Panc1 (cell line): Measurements from ENCODE around the gene CYP26B1. TPM values are rescaled to one million over a fixed set of nuclear protein-coding genes. Genes with fewer than 3 reads are reported as not detected.

ENCODE experiments used
- ATAC-seq: fragments of 200-7000 bp; cut with Tn5 transposase; 2 replicates; pipeline ENCODE4 v1.9.1; 2020; ENCODE audit warnings: mild to moderate bottlenecking, moderate library complexity
- BruUV-seq: library from RNA; stranded (reverse); fragments of 400-500 nt; replicated peaks from 2 replicates; lab custom pipeline; 2021; lab: Mats Ljungman, UMichigan
- CTCF ChIA-PET: fragments of 300-600 bp; sonication (Branson Sonifier 250); formaldehyde crosslinking; loops from one replicate; lab custom pipeline; 2022; ENCODE audit warnings: antibody characterized with exemption; lab: Charles Lee
- POLR2A ChIA-PET: fragments of 300-600 bp; sonication (Branson Sonifier 250); formaldehyde crosslinking; loops from one replicate; lab custom pipeline; 2022; ENCODE audit warnings: antibody characterized with exemption; lab: Charles Lee
- DNase-seq: peaks from one replicate; pipeline ENCODE4 v3.0.0-alpha.2; 2010; ENCODE audit warnings: low read depth, low spot score
- H3K27ac ChIP-seq: 2 replicates; pipeline ENCODE4 v1.5.1; 2011; ENCODE audit warnings: mild to moderate bottlenecking, low read length, inconsistent platforms
- H3K27me3 ChIP-seq: fragments of 200-500 bp; sonication (Bioruptor generic); 2 replicates; pipeline ENCODE4 v1.6.0; 2014; ENCODE audit warnings: low read length, inconsistent platforms; ENCODE audit not compliant: control insufficient read depth, insufficient read depth
- H3K36me3 ChIP-seq: fragments of 200-500 bp; sonication (Bioruptor generic); 2 replicates; pipeline ENCODE4 v1.5.1; 2014; ENCODE audit warnings: inconsistent platforms, mild to moderate bottlenecking, low read length, moderate library complexity; ENCODE audit not compliant: control insufficient read depth, insufficient read depth
- H3K4me1 ChIP-seq: 2 replicates; pipeline ENCODE4 v1.5.1; 2011; ENCODE audit warnings: inconsistent platforms, mild to moderate bottlenecking, low read length, moderate library complexity; ENCODE audit not compliant: control insufficient read depth, insufficient read depth
- H3K4me3 ChIP-seq, 2 experiments: 2 replicates each; pipeline ENCODE4 v1.5.1; 2011 to 2012; ENCODE audit warnings: low read depth in 2 of 2, low read length in 2 of 2, mild to moderate bottlenecking in 2 of 2, inconsistent platforms in 1 of 2, moderate library complexity in 1 of 2
- H3K9me3 ChIP-seq: fragments of 200-500 bp; sonication (Bioruptor generic); 2 replicates; pipeline ENCODE4 v1.5.1; 2014; ENCODE audit warnings: low read depth, mild to moderate bottlenecking, inconsistent platforms, low read length, moderate library complexity; ENCODE audit not compliant: control insufficient read depth, insufficient read depth
- CTCF ChIP-seq: fragments of 450-650 bp; IDR thresholded peaks from 2 replicates; pipeline ENCODE4 v1.5.1; 2017; ENCODE audit warnings: mild to moderate bottlenecking
- POLR2AphosphoS5 ChIP-seq: IDR thresholded peaks from 2 replicates; pipeline ENCODE4 v1.6.1; 2012; ENCODE audit warnings: mild to moderate bottlenecking, low read depth, low read length, moderate library complexity
- REST ChIP-seq, 2 experiments: IDR thresholded peaks; 2 replicates each; pipeline ENCODE4 v1.6.1; 2011 to 2012; ENCODE audit warnings: low read depth in 2 of 2, control low read depth in 1 of 2, low read length in 1 of 2, mild to moderate bottlenecking in 1 of 2, moderate library complexity in 1 of 2; ENCODE audit not compliant: insufficient read depth in 1 of 2
- SIN3A ChIP-seq: IDR thresholded peaks from 2 replicates; pipeline ENCODE4 v1.6.1; 2012; ENCODE audit warnings: low read depth, mild to moderate bottlenecking, low read length, moderate library complexity, borderline replicate concordance; ENCODE audit not compliant: insufficient read depth
- TCF7L2 ChIP-seq: IDR thresholded peaks from 2 replicates; pipeline ENCODE4 v1.6.1; 2011; ENCODE audit warnings: mild to moderate bottlenecking, low read depth, low read length, inconsistent platforms
- in situ Hi-C: cut with HindIII; loops from 2 replicates; pipeline ENCODE4 v1.10.0; 2016; ENCODE audit warnings: low sequenced_read_pairs, low pct_unique_long_range_greater_than_20kb
- intact Hi-C: fragments of 100-400 bp; cut with micrococcal nuclease; formaldehyde crosslinking; loops from one replicate; pipeline ENCODE4 v1.10.0; 2022; ENCODE audit not compliant: unreplicated experiment
- total RNA-seq: library from RNA; stranded (reverse); gene quantifications from one replicate; pipeline ENCODE4 v1.2.1, GENCODE V29; 2021; ENCODE audit not compliant: unreplicated experiment

CYP26B1 gene
- total RNA-seq, 1 experiment from 2014 or later = 12.3 TPM

- intact Hi-C loops (loop anchor here (1.0 to 10.0 kb wide), 5 partner anchors 225 to 602 kb away; no protein-coding TSS in a partner anchor), in situ Hi-C loops (no loop called here)
- H3K27ac ChIP-seq = no peak overlapping the region
- ChIA-PET POLR2A (no interaction called here), CTCF (interaction anchor here (0.5 to 1.6 kb wide), 10 partner anchors 213 to 636 kb away, joined by 3 to 17 read pairs (median 4); no protein-coding TSS in a partner anchor)
- H3K9me3 ChIP-seq = no peaks in the 10 kb centered on the region
- BruUV-seq = no TSS peak
- H3K4me3 ChIP-seq = peak overlapping the region; percentile 40 to 64
- TF ChIP-seq REST (IDR thresholded peaks at IDR 0.05; ENCODE audit: insufficient read depth in 1 of 2, low read depth in 2 of 2, low read length in 1 of 2) = no peak
- no peak for TF ChIP-seq POLR2AphosphoS5
- no peak for TF ChIP-seq CTCF
- no peak for TF ChIP-seq SIN3A
- TF ChIP-seq TCF7L2 = no peak
- peaks cover 22% of the 10 kb centered on the region for H3K4me1 ChIP-seq
- peak; percentile 2 for ATAC-seq
- DNase-seq = no peak
- H3K36me3 ChIP-seq = no peaks in the 10 kb centered on the region
- peaks cover 11% of the 10 kb centered on the region for H3K27me3 ChIP-seq
Observed at GRCh38 chr2:72149556-72150156, 2.0 kb upstream of the CYP26B1 start.

- no TSS peak for BruUV-seq
- TF ChIP-seq SIN3A (no peak), CTCF (no peak), POLR2AphosphoS5 (no peak), TCF7L2 (no peak), REST (IDR thresholded peaks at IDR 0.05; ENCODE audit: insufficient read depth in 1 of 2, low read depth in 2 of 2, low read length in 1 of 2) (no peak)
- Histone ChIP-seq H3K36me3 (no peaks in the 10 kb centered on the region; the same call in 1 of the 2 replicates), H3K27me3 (peaks cover 11% of the 10 kb centered on the region), H3K4me1 (peaks cover 22% of the 10 kb centered on the region), H3K9me3 (no peaks in the 10 kb centered on the region), H3K4me3 (peak overlapping the region; percentile 40 to 64), H3K27ac (no peak overlapping the region)
- intact Hi-C loops (no loop called here), in situ Hi-C loops (no loop called here)
- ChIA-PET CTCF (interaction anchor here (0.6 kb wide), 1 partner anchor 689 kb away, joined by 5 read pairs; no protein-coding TSS in a partner anchor), POLR2A (interaction anchor here (0.7 kb wide), 3 partner anchors 12 to 589 kb away, joined by 3 to 9 read pairs (median 3); no protein-coding TSS in a partner anchor)
- ATAC-seq (peak; percentile 54), DNase-seq (no peak)
Observed at GRCh38 chr2:72148837-72149555, 1.3 kb upstream of the CYP26B1 start.
